ENCODE measurements around the gene RFX7.

Gene RFX7

GRCh38 chr15:56094171-56094570 lies 149.5 kb downstream of the RFX7 start:
- no peak overlapping the region for H3K18ac ChIP-seq (ENCODE audit: low read depth in 1 of 2, low read length in 2 of 2)
- H3K27me3 ChIP-seq (ENCODE audit: control insufficient read depth in 1 of 2, insufficient read depth in 1 of 2, low read length in 2 of 2), result no peaks in the 10 kb centered on the region
- H2BK12ac ChIP-seq (ENCODE audit: low read length in 2 of 2), result no peak overlapping the region
- no peak overlapping the region for H4K8ac ChIP-seq (ENCODE audit: low read length)
- H2AFZ ChIP-seq (ENCODE audit: low read depth, low read length), result no peak overlapping the region
- no peak overlapping the region for H3K23ac ChIP-seq (ENCODE audit: low read length in 2 of 2)
- H3K27ac ChIP-seq (ENCODE audit: low read length, poor library complexity, severe bottlenecking), result no peak overlapping the region
- H3K4ac ChIP-seq (ENCODE audit: low read depth in 1 of 2, low read length in 2 of 2), result no peak overlapping the region
- DNase-seq, result no peak
- WGBS, result 91% methylated on average over 5 of the region's 5 CpGs
- no peak overlapping the region for H2BK5ac ChIP-seq (ENCODE audit: low read depth, low read length, poor library complexity, severe bottlenecking)
- H3K14ac ChIP-seq (ENCODE audit: low read length in 2 of 2), result no peak overlapping the region
- no peak overlapping the region for H2BK15ac ChIP-seq (ENCODE audit: low read depth, poor library complexity, severe bottlenecking)
- H3K4me2 ChIP-seq (ENCODE audit: low read length, poor library complexity, severe bottlenecking), result no peak overlapping the region
- H3K4me1 ChIP-seq (ENCODE audit: control insufficient read depth, insufficient read depth, low read depth, low read length), result no peaks in the 10 kb centered on the region
- no peaks in the 10 kb centered on the region for H3K9me3 ChIP-seq (ENCODE audit: control insufficient read depth, low read length)
- H2AK5ac ChIP-seq (ENCODE audit: low read length, severe bottlenecking), result no peak overlapping the region
- no peak overlapping the region for H3K9ac ChIP-seq (ENCODE audit: low read length)
- no peak overlapping the region for H4K91ac ChIP-seq (ENCODE audit: low read length)
- no peak overlapping the region for H3K4me3 ChIP-seq (ENCODE audit: insufficient read depth in 1 of 2, low read depth in 1 of 2, low read length in 2 of 2)
- no peak overlapping the region for H2BK120ac ChIP-seq (ENCODE audit: low read depth, low read length)
- H3K79me1 ChIP-seq (replicated peaks; ENCODE audit: low read length, poor library complexity, severe bottlenecking), result peaks cover 5% of the 10 kb centered on the region
- peaks cover 24 to 88% of the 10 kb centered on the region in 2 experiments for H3K36me3 ChIP-seq (ENCODE audit: control insufficient read depth in 1 of 2, insufficient read depth in 2 of 2, low read depth in 1 of 2, low read length in 2 of 2)

GRCh38 chr15:56088389-56088788 lies 155.3 kb downstream of the RFX7 start:
- peaks cover 0 to 39% of the 10 kb centered on the region in 2 experiments for H3K36me3 ChIP-seq (ENCODE audit: control insufficient read depth in 1 of 2, insufficient read depth in 2 of 2, low read depth in 1 of 2, low read length in 2 of 2)
- no peaks in the 10 kb centered on the region for H3K27me3 ChIP-seq (ENCODE audit: control insufficient read depth in 1 of 2, insufficient read depth in 1 of 2, low read length in 2 of 2)
- H3K23ac ChIP-seq (ENCODE audit: low read length in 2 of 2), result no peak overlapping the region
- no peak overlapping the region for H3K27ac ChIP-seq (ENCODE audit: low read length, poor library complexity, severe bottlenecking)
- no peak overlapping the region for H2BK120ac ChIP-seq (ENCODE audit: low read depth, low read length)
- no peak overlapping the region for H3K18ac ChIP-seq (ENCODE audit: low read depth in 1 of 2, low read length in 2 of 2)
- no peak overlapping the region for H3K4me3 ChIP-seq (ENCODE audit: insufficient read depth in 1 of 2, low read depth in 1 of 2, low read length in 2 of 2)
- H2AFZ ChIP-seq (ENCODE audit: low read depth, low read length), result no peak overlapping the region
- H2BK15ac ChIP-seq (ENCODE audit: low read depth, poor library complexity, severe bottlenecking), result no peak overlapping the region
- no peak overlapping the region for H3K9ac ChIP-seq (ENCODE audit: low read length)
- no peak for DNase-seq
- H3K4ac ChIP-seq (ENCODE audit: low read depth in 1 of 2, low read length in 2 of 2), result no peak overlapping the region
- H3K4me2 ChIP-seq (ENCODE audit: low read length, poor library complexity, severe bottlenecking), result no peak overlapping the region
- no peak overlapping the region for H4K8ac ChIP-seq (ENCODE audit: low read length)
- H2BK12ac ChIP-seq (ENCODE audit: low read length in 2 of 2), result no peak overlapping the region
- H3K4me1 ChIP-seq (ENCODE audit: control insufficient read depth, insufficient read depth, low read depth, low read length), result no peaks in the 10 kb centered on the region
- H4K91ac ChIP-seq (ENCODE audit: low read length), result no peak overlapping the region
- H2AK5ac ChIP-seq (ENCODE audit: low read length, severe bottlenecking), result no peak overlapping the region
- H3K9me3 ChIP-seq (ENCODE audit: control insufficient read depth, low read length), result no peaks in the 10 kb centered on the region
- H3K14ac ChIP-seq (ENCODE audit: low read length in 2 of 2), result no peak overlapping the region
- no peak overlapping the region for H2BK5ac ChIP-seq (ENCODE audit: low read depth, low read length, poor library complexity, severe bottlenecking)
- no peaks in the 10 kb centered on the region for H3K79me1 ChIP-seq (replicated peaks; ENCODE audit: low read length, poor library complexity, severe bottlenecking)

- Histone ChIP-seq H3K9me3 (ENCODE audit: control insufficient read depth, low read length) (no peaks in the 10 kb centered on the region), H3K79me1 (replicated peaks; ENCODE audit: low read length, poor library complexity, severe bottlenecking) (no peaks in the 10 kb centered on the region), H2BK120ac (ENCODE audit: low read depth, low read length) (no peak overlapping the region), H3K23ac (ENCODE audit: low read length in 2 of 2) (no peak overlapping the region), H4K91ac (ENCODE audit: low read length) (no peak overlapping the region), H3K14ac (ENCODE audit: low read length in 2 of 2) (no peak overlapping the region), H4K8ac (ENCODE audit: low read length) (no peak overlapping the region), H3K18ac (ENCODE audit: low read depth in 1 of 2, low read length in 2 of 2) (no peak overlapping the region), H3K4me2 (ENCODE audit: low read length, poor library complexity, severe bottlenecking) (no peak overlapping the region), H3K36me3 (ENCODE audit: control insufficient read depth in 1 of 2, insufficient read depth in 2 of 2, low read depth in 1 of 2, low read length in 2 of 2) (peaks cover 0 to 20% of the 10 kb centered on the region in 2 experiments), H2AK5ac (ENCODE audit: low read length, severe bottlenecking) (no peak overlapping the region), H3K9ac (ENCODE audit: low read length) (no peak overlapping the region), H2BK5ac (ENCODE audit: low read depth, low read length, poor library complexity, severe bottlenecking) (no peak overlapping the region), H3K4ac (ENCODE audit: low read depth in 1 of 2, low read length in 2 of 2) (no peak overlapping the region), H3K4me3 (ENCODE audit: insufficient read depth in 1 of 2, low read depth in 1 of 2, low read length in 2 of 2) (no peak overlapping the region), H2BK12ac (ENCODE audit: low read length in 2 of 2) (no peak overlapping the region), H3K27ac (ENCODE audit: low read length, poor library complexity, severe bottlenecking) (no peak overlapping the region), H2BK15ac (ENCODE audit: low read depth, poor library complexity, severe bottlenecking) (no peak overlapping the region), H3K27me3 (ENCODE audit: control insufficient read depth in 1 of 2, insufficient read depth in 1 of 2, low read length in 2 of 2) (no peaks in the 10 kb centered on the region), H2AFZ (ENCODE audit: low read depth, low read length) (no peak overlapping the region), H3K4me1 (ENCODE audit: control insufficient read depth, insufficient read depth, low read depth, low read length) (no peaks in the 10 kb centered on the region)
- 92% methylated on average over 1 of the region's 1 CpG for WGBS
- no peak for DNase-seq
Measured at GRCh38 chr15:56086566-56086965, 157.1 kb downstream of the RFX7 start.

- H3K4me1 ChIP-seq (ENCODE audit: control insufficient read depth, insufficient read depth, low read depth, low read length), result no peaks in the 10 kb centered on the region
Measured at GRCh38 chr15:56082263-56082761, 161.4 kb downstream of the RFX7 start.

More at GRCh38 chr15:56082263-56082761, 161.4 kb downstream of the RFX7 start:
- H4K8ac ChIP-seq (ENCODE audit: low read length), result no peak overlapping the region
- no peak overlapping the region for H3K23ac ChIP-seq (ENCODE audit: low read length in 2 of 2)
- no peak overlapping the region for H3K9ac ChIP-seq (ENCODE audit: low read length)
- H2BK15ac ChIP-seq (ENCODE audit: low read depth, poor library complexity, severe bottlenecking), result no peak overlapping the region
- no peak overlapping the region for H2AFZ ChIP-seq (ENCODE audit: low read depth, low read length)
- no peak overlapping the region for H3K14ac ChIP-seq (ENCODE audit: low read length in 2 of 2)
- 85% methylated on average over 2 of the region's 3 CpGs for WGBS
- H4K91ac ChIP-seq (ENCODE audit: low read length), result no peak overlapping the region
- H3K4me3 ChIP-seq (ENCODE audit: insufficient read depth in 1 of 2, low read depth in 1 of 2, low read length in 2 of 2), result no peak overlapping the region
- H3K79me1 ChIP-seq (replicated peaks; ENCODE audit: low read length, poor library complexity, severe bottlenecking), result no peaks in the 10 kb centered on the region
- no peaks in the 10 kb centered on the region for H3K36me3 ChIP-seq (ENCODE audit: control insufficient read depth in 1 of 2, insufficient read depth in 2 of 2, low read depth in 1 of 2, low read length in 2 of 2)
- no peak overlapping the region for H3K4me2 ChIP-seq (ENCODE audit: low read length, poor library complexity, severe bottlenecking)
- H2BK120ac ChIP-seq (ENCODE audit: low read depth, low read length), result no peak overlapping the region
- no peak overlapping the region for H3K27ac ChIP-seq (ENCODE audit: low read length, poor library complexity, severe bottlenecking)
- no peak overlapping the region for H2BK5ac ChIP-seq (ENCODE audit: low read depth, low read length, poor library complexity, severe bottlenecking)
- no peaks in the 10 kb centered on the region for H3K9me3 ChIP-seq (ENCODE audit: control insufficient read depth, low read length)
- H3K4ac ChIP-seq (ENCODE audit: low read depth in 1 of 2, low read length in 2 of 2), result no peak overlapping the region
- DNase-seq, result no peak
- no peaks in the 10 kb centered on the region for H3K27me3 ChIP-seq (ENCODE audit: control insufficient read depth in 1 of 2, insufficient read depth in 1 of 2, low read length in 2 of 2)
- no peak overlapping the region for H2AK5ac ChIP-seq (ENCODE audit: low read length, severe bottlenecking)
- no peak overlapping the region for H3K18ac ChIP-seq (ENCODE audit: low read depth in 1 of 2, low read length in 2 of 2)
- H2BK12ac ChIP-seq (ENCODE audit: low read length in 2 of 2), result no peak overlapping the region

Data from mesenchymal stem cell (in vitro differentiated cells and primary cell).